ACC112 (cell line): ENCODE measurements around the gene MYLK.
A peak's percentile ranks its signal among the peaks of the same experiment; 100 is the strongest.

Experiments
- H2AFZ ChIP-seq: fragments of 200-600 bp; sonication (generic); one replicate; pipeline ENCODE4 v1.6.0; 2017; ENCODE audit warnings: antibody characterized with exemption, low read length; ENCODE audit not compliant: unreplicated experiment
- H3K27ac ChIP-seq: fragments of 200-600 bp; sonication (generic); 2 replicates; pipeline ENCODE4 v1.5.1; 2014; ENCODE audit warnings: low read depth, mild to moderate bottlenecking, antibody characterized with exemption, low read length, moderate library complexity
- H3K27me3 ChIP-seq: fragments of 200-600 bp; sonication (generic); 2 replicates; pipeline ENCODE4 v1.6.1; 2014; ENCODE audit warnings: mild to moderate bottlenecking, antibody characterized with exemption, low read length, moderate library complexity, mixed read lengths; ENCODE audit not compliant: insufficient read depth
- H3K36me3 ChIP-seq: fragments of 200-600 bp; sonication (generic); 2 replicates; pipeline ENCODE4 v1.6.1; 2016; ENCODE audit warnings: mild to moderate bottlenecking, antibody characterized with exemption, low read length, moderate library complexity, mixed read lengths; ENCODE audit not compliant: insufficient read depth
- H3K4me1 ChIP-seq: fragments of 200-600 bp; sonication (generic); one replicate; pipeline ENCODE4 v1.6.1; 2016; ENCODE audit warnings: low read length, mixed read lengths; ENCODE audit not compliant: insufficient read depth, unreplicated experiment, control insufficient read depth
- H3K4me3 ChIP-seq: fragments of 200-600 bp; sonication (generic); 2 replicates; pipeline ENCODE4 v1.5.1; 2014; ENCODE audit warnings: mild to moderate bottlenecking, low read depth, low read length
- H3K79me2 ChIP-seq: fragments of 200-600 bp; sonication (generic); one replicate; pipeline ENCODE4 v1.6.0; 2016; ENCODE audit warnings: low read length; ENCODE audit not compliant: control insufficient read depth, unreplicated experiment, insufficient read depth

MYLK gene

DNA sequence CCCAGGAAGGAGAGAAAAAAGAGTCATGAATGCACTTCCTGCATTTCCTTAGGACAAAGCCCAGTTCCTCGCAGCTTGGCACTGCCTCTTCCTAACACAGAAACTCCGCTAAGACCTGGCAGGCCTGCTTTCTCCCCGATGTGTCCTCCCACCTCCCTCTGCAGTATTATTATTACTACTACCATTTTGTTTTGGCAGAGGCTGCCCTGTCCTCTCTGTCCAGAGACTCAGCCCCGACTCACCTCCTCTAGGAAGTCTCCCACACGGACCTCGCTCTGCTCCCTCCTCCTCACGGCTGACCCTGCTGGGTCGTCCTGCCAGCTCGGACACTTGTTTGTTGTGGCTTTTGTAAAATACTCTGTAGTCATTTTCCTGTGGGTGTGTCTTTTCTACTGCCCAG, 192.1 kb downstream of the MYLK start:
- H2AFZ ChIP-seq = peak overlapping the region; percentile 59
- H3K79me2 ChIP-seq = no peaks in the 10 kb centered on the region
- no peaks in the 10 kb centered on the region for H3K36me3 ChIP-seq

GRCh38 chr3:123689831-123690230, 194.3 kb downstream of the MYLK start:
- H3K79me2 ChIP-seq = no peaks in the 10 kb centered on the region
- H3K4me1 ChIP-seq = peaks cover 62% of the 10 kb centered on the region
- no peaks in the 10 kb centered on the region for H3K27me3 ChIP-seq
- no peaks in the 10 kb centered on the region for H3K36me3 ChIP-seq
- H3K27ac ChIP-seq = no peak overlapping the region
- no peak overlapping the region for H2AFZ ChIP-seq
- no peak overlapping the region for H3K4me3 ChIP-seq

More for the DNA sequence above, 192.1 kb downstream of the MYLK start:
- Histone ChIP-seq H3K27me3 (no peaks in the 10 kb centered on the region), H3K4me3 (no peak overlapping the region), H3K27ac (peak overlapping the region; percentile 19), H3K4me1 (peaks cover 63% of the 10 kb centered on the region)

GRCh38 chr3:123688241-123688747, 195.8 kb downstream of the MYLK start:
- Histone ChIP-seq H3K27ac (peak overlapping the region; percentile 91), H3K79me2 (no peaks in the 10 kb centered on the region), H3K4me3 (peak overlapping the region; percentile 3; the same call in 1 of the 2 replicates), H3K36me3 (no peaks in the 10 kb centered on the region), H3K27me3 (no peaks in the 10 kb centered on the region), H3K4me1 (peaks cover 49% of the 10 kb centered on the region), H2AFZ (peak overlapping the region; percentile 67)

DNA sequence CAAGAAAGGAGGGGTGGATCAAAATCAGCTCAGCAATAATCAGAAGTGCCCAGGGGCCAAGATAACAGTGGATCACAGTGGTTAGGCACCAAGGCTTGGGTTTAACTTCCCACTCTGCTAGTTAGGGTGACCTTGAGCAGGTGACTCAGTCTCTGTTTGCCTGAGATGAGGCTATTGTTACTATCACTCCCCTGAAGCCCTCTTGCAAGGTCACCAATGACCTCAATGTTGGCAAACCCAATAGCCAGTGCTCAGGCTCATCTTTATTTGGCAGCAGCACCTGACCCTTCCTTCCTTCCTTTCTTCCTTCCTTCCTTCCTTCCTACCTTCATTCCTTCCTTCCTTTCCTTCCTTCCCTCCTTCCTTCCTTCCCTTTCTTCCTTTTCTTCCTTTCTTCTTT, 196.8 kb downstream of the MYLK start:
- Histone ChIP-seq H3K36me3 (no peaks in the 10 kb centered on the region), H3K4me3 (no peak overlapping the region), H2AFZ (no peak overlapping the region), H3K27ac (peak overlapping the region; percentile 91; the same call in 1 of the 2 replicates), H3K27me3 (no peaks in the 10 kb centered on the region), H3K4me1 (peaks cover 43% of the 10 kb centered on the region), H3K79me2 (no peaks in the 10 kb centered on the region)

DNA sequence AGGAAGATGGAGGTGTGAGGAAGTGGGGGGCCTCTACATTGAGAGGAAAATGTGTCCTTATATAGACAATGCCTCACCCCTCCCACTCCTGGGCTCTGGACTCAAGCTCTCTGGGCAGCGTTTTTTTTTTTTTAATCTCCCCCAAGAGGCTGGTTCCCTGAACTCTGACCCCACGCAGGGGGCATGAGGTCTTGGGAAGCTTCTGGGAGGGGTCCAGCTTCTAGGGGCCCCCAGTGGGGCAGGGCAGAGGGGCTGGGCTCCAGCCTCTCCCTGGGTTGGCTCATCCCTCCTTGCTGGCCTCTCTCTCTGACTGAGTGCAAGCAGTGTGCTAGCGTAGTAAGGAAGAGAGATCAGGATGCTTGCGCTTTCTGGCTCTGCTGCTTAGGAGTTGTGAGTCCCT, 197.9 kb downstream of the MYLK start:
- no peaks in the 10 kb centered on the region for H3K36me3 ChIP-seq
- no peak overlapping the region for H2AFZ ChIP-seq
- H3K27ac ChIP-seq = no peak overlapping the region
- peaks cover 36% of the 10 kb centered on the region for H3K4me1 ChIP-seq
- H3K4me3 ChIP-seq = no peak overlapping the region
- no peaks in the 10 kb centered on the region for H3K79me2 ChIP-seq
- H3K27me3 ChIP-seq = no peaks in the 10 kb centered on the region

GRCh38 chr3:123685780-123686179, 198.4 kb downstream of the MYLK start:
- peaks cover 36% of the 10 kb centered on the region for H3K4me1 ChIP-seq
- H3K27ac ChIP-seq = no peak overlapping the region
- no peak overlapping the region for H2AFZ ChIP-seq
- H3K36me3 ChIP-seq = no peaks in the 10 kb centered on the region
- no peaks in the 10 kb centered on the region for H3K79me2 ChIP-seq
- H3K4me3 ChIP-seq = no peak overlapping the region
- no peaks in the 10 kb centered on the region for H3K27me3 ChIP-seq

GRCh38 chr3:123684636-123685035, 199.5 kb downstream of the MYLK start:
- Histone ChIP-seq H2AFZ (no peak overlapping the region), H3K4me1 (peaks cover 34% of the 10 kb centered on the region), H3K36me3 (no peaks in the 10 kb centered on the region), H3K4me3 (no peak overlapping the region), H3K27ac (no peak overlapping the region), H3K27me3 (no peaks in the 10 kb centered on the region), H3K79me2 (no peaks in the 10 kb centered on the region)

- H3K4me3 ChIP-seq = no peak overlapping the region
Measured at GRCh38 chr3:123684209-123684608, 199.9 kb downstream of the MYLK start.

DNA sequence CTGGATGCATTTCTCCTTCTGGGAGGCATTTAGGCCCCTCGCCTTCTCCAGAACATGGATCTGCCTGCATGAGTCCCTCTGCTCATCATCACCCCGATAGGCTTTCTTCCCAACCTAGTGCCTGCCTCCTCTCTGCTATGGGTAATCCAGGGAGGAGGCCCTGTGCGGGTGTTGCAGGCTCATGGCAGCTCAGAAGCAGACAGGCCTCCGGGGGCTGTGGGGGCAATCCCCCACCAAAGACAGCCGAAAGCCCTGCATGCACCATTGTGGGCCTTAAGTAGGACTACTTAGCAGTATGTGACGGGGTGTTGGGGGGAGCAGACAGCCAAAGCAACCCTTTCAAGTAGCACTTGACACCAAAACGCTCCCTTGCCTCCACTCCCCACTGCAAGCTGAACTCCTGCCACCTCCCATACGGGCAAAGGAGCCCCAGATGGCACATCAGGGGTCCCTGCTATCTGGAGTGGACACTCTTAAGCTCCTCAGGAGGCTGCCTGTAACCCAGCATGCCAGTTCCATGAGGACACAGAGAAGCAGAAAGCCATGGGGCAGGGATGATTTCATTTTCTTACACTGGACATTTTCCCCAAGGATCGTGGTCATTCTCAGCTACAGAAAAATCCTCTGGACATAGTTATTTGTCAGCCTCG, 200.5 kb downstream of the MYLK start:
- Histone ChIP-seq H3K36me3 (no peaks in the 10 kb centered on the region), H3K79me2 (no peaks in the 10 kb centered on the region), H3K27ac (no peak overlapping the region), H3K4me1 (peaks cover 24% of the 10 kb centered on the region), H3K4me3 (no peak overlapping the region), H2AFZ (no peak overlapping the region), H3K27me3 (no peaks in the 10 kb centered on the region)

More at GRCh38 chr3:123684209-123684608, 199.9 kb downstream of the MYLK start:
- no peaks in the 10 kb centered on the region for H3K27me3 ChIP-seq
- H3K36me3 ChIP-seq = no peaks in the 10 kb centered on the region
- H3K27ac ChIP-seq = no peak overlapping the region
- peaks cover 29% of the 10 kb centered on the region for H3K4me1 ChIP-seq
- H2AFZ ChIP-seq = no peak overlapping the region
- H3K79me2 ChIP-seq = no peaks in the 10 kb centered on the region

DNA sequence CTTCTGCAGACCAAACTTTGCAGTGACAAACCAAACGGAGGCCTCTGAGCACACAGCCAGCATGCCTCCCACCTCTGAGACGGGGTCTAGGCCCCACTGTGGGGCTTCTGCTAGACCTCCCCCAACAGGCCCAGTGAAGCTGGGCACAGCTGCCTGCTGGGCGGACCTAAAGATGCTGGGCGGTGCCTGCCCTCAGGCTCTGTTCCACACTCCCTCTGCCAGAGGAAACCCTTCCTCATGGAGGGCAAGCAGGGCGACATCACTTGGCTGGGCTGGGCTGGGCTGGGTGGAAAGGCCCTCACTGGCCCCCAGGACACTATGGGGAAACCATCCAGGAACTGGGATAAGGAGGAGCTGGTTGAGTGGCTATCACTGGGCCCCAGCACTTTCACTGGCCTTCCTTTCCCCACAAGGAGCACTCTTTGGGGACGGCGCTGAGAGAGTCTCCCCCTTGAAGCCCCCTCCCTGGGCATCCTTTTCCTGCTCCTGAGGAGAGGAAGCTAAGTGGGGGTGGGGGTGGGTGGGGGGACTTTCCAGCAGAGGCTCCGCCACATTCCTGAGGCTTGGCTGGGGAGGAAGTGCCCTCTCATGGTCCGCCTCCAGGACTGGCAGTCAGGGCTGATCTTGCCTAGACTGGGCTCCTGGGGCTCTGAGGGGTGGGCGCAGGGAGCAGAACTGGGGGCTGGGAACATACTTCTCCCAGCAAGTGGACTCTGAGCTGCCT, 201.2 kb downstream of the MYLK start:
- H2AFZ ChIP-seq = no peak overlapping the region
- no peaks in the 10 kb centered on the region for H3K79me2 ChIP-seq
- no peaks in the 10 kb centered on the region for H3K36me3 ChIP-seq
- H3K4me3 ChIP-seq = no peak overlapping the region
- no peak overlapping the region for H3K27ac ChIP-seq
- no peaks in the 10 kb centered on the region for H3K27me3 ChIP-seq
- H3K4me1 ChIP-seq = peaks cover 25% of the 10 kb centered on the region

- H3K36me3 ChIP-seq = no peaks in the 10 kb centered on the region
- no peak overlapping the region for H3K4me3 ChIP-seq
- no peak overlapping the region for H3K27ac ChIP-seq
- H2AFZ ChIP-seq = no peak overlapping the region
- H3K27me3 ChIP-seq = no peaks in the 10 kb centered on the region
- H3K4me1 ChIP-seq = peaks cover 20% of the 10 kb centered on the region
- H3K79me2 ChIP-seq = no peaks in the 10 kb centered on the region
Measured at GRCh38 chr3:123682302-123682701, 201.8 kb downstream of the MYLK start.
